HepG2 (cell line): Measurements from ENCODE around the gene TNRC18. TPM values are rescaled to one million over a fixed set of nuclear protein-coding genes. Genes with fewer than 3 reads are reported as not detected.

Source experiments
- AKAP8 ChIP-seq: sonication (generic); formaldehyde crosslinking; IDR thresholded peaks from 2 replicates; pipeline ENCODE4 v1.5.1; 2020; ENCODE audit warnings: mild to moderate bottlenecking, missing genetic modification reagents
- CEBPB ChIP-seq: IDR thresholded peaks from 2 replicates; pipeline ENCODE4 v1.6.1; 2011; ENCODE audit warnings: low read depth, low read length, improper control_type of control experiment, borderline replicate concordance
- NFKBIZ ChIP-seq: IDR thresholded peaks from 2 replicates; pipeline ENCODE4 v1.6.1; 2018; ENCODE audit warnings: missing genetic modification reagents, missing compliant biosample characterization
- NRL ChIP-seq: sonication (generic); formaldehyde crosslinking; IDR thresholded peaks from 2 replicates; pipeline ENCODE4 v1.5.0; 2020; ENCODE audit warnings: missing genetic modification reagents, mild to moderate bottlenecking, moderate library complexity, borderline replicate concordance
- REPIN1 ChIP-seq: sonication (generic); formaldehyde crosslinking; IDR thresholded peaks from 2 replicates; pipeline ENCODE4 v1.8.0; 2022; ENCODE audit warnings: missing genetic modification reagents, low read depth, mild to moderate bottlenecking, borderline replicate concordance
- SAFB2 ChIP-seq: sonication (generic); formaldehyde crosslinking; IDR thresholded peaks from 2 replicates; pipeline ENCODE4 v1.5.1; 2020; ENCODE audit warnings: missing genetic modification reagents, low read depth, mild to moderate bottlenecking, borderline replicate concordance
- SP2 ChIP-seq: sonication (generic); formaldehyde crosslinking; IDR thresholded peaks from 2 replicates; pipeline ENCODE4 v1.5.1; 2020; ENCODE audit warnings: mild to moderate bottlenecking, missing genetic modification reagents
- SRF ChIP-seq: IDR thresholded peaks from 2 replicates; pipeline ENCODE4 v1.6.1; 2011; ENCODE audit warnings: mild to moderate bottlenecking, low read depth, low read length, moderate library complexity
- TCF12 ChIP-seq, 2 experiments: fragments of 450-650 bp in 1 of 2; sonication (generic) in 1 of 2; formaldehyde crosslinking in 1 of 2; IDR thresholded peaks; 2 replicates each; pipeline versions ENCODE4 v1.6.1 to v1.8.0; 2017 to 2022; ENCODE audit warnings: antibody characterized with exemption in 1 of 2, mild to moderate bottlenecking in 1 of 2, missing genetic modification reagents in 1 of 2, moderate library complexity in 1 of 2
- TCF7 ChIP-seq: sonication (generic); IDR thresholded peaks from 2 replicates; pipeline ENCODE4 v1.6.1; 2016; ENCODE audit warnings: antibody characterized with exemption, low read depth
- TEAD2 ChIP-seq: sonication (generic); formaldehyde crosslinking; IDR thresholded peaks from 2 replicates; pipeline ENCODE4 v1.9.0; 2021; ENCODE audit warnings: missing genetic modification reagents
- THAP7 ChIP-seq: sonication (generic); formaldehyde crosslinking; IDR thresholded peaks from 2 replicates; pipeline ENCODE4 v1.8.1; 2023; ENCODE audit warnings: mild to moderate bottlenecking, missing genetic modification reagents
- TOE1 ChIP-seq: sonication (generic); formaldehyde crosslinking; IDR thresholded peaks from 2 replicates; pipeline ENCODE4 v1.4.0; 2020; ENCODE audit warnings: mild to moderate bottlenecking, missing genetic modification reagents
- ZC3H13 ChIP-seq: sonication (generic); formaldehyde crosslinking; IDR thresholded peaks from 2 replicates; pipeline ENCODE4 v1.8.1; 2023; ENCODE audit warnings: mild to moderate bottlenecking, missing genetic modification reagents, moderate library complexity
- ZFP36L2 ChIP-seq: sonication (generic); formaldehyde crosslinking; IDR thresholded peaks from 2 replicates; pipeline ENCODE4 v1.4.0; 2020; ENCODE audit warnings: missing genetic modification reagents
- ZNF670 ChIP-seq: sonication (generic); formaldehyde crosslinking; IDR thresholded peaks from 2 replicates; pipeline ENCODE4 v1.8.0; 2022; ENCODE audit warnings: mild to moderate bottlenecking, missing genetic modification reagents, borderline replicate concordance
- ZNF879 ChIP-seq: sonication (generic); formaldehyde crosslinking; IDR thresholded peaks from 2 replicates; pipeline ENCODE4 v1.8.1; 2023; ENCODE audit warnings: missing genetic modification reagents
- ZNF891 ChIP-seq: sonication (generic); formaldehyde crosslinking; IDR thresholded peaks from 2 replicates; pipeline ENCODE4 v1.5.0; 2020; ENCODE audit warnings: mild to moderate bottlenecking, missing genetic modification reagents
- polyA plus RNA-seq, 8 experiments: library from polyadenylated mRNA; depleted of rRNA in 3 of 8; stranded (reverse) in 7 of 8; unstranded in 1 of 8; fragments of >200 nt; fragmentation: Illumina TruSeq in 4 of 8; extraction: Trizol in 4 of 8; gene quantifications; 2 replicates each; pipeline versions ENCODE4 v1.2.1 to v1.2.3, GENCODE V29; 2011 to 2016; ENCODE audit warnings: low read depth in 4 of 8, missing spikeins in 1 of 8, mixed read lengths in 1 of 8; ENCODE audit not compliant: insufficient read depth in 1 of 8
- total RNA-seq, 5 experiments: library from RNA; depleted of rRNA; stranded (reverse); fragments of >200 nt; fragmentation: Illumina TruSeq; extraction: Trizol; gene quantifications; 2 replicates each; pipeline ENCODE4 v1.2.3, GENCODE V29; 2016; ENCODE audit warnings: low read depth in 1 of 5
- TF ChIP-seq, protein P1 (sequence below): sonication (generic); formaldehyde crosslinking; IDR thresholded peaks from 2 replicates; pipeline ENCODE4 v1.4.0; 2020; ENCODE audit warnings: missing genetic modification reagents
- TF ChIP-seq, protein P2 (sequence below): sonication (generic); formaldehyde crosslinking; IDR thresholded peaks from 2 replicates; pipeline ENCODE4 v1.8.0; 2022; ENCODE audit warnings: mild to moderate bottlenecking, missing genetic modification reagents, moderate library complexity
- TF ChIP-seq, protein P3 (sequence below): IDR thresholded peaks from 2 replicates; pipeline ENCODE4 v1.6.1; 2016; ENCODE audit warnings: low read depth

The TNRC18 gene
- total and polyA plus RNA-seq, 2 of the 13 experiments (the other 11 are each of a cell fraction or from before 2014, with no cell fraction given): 11.7 to 17.4 TPM

DNA sequence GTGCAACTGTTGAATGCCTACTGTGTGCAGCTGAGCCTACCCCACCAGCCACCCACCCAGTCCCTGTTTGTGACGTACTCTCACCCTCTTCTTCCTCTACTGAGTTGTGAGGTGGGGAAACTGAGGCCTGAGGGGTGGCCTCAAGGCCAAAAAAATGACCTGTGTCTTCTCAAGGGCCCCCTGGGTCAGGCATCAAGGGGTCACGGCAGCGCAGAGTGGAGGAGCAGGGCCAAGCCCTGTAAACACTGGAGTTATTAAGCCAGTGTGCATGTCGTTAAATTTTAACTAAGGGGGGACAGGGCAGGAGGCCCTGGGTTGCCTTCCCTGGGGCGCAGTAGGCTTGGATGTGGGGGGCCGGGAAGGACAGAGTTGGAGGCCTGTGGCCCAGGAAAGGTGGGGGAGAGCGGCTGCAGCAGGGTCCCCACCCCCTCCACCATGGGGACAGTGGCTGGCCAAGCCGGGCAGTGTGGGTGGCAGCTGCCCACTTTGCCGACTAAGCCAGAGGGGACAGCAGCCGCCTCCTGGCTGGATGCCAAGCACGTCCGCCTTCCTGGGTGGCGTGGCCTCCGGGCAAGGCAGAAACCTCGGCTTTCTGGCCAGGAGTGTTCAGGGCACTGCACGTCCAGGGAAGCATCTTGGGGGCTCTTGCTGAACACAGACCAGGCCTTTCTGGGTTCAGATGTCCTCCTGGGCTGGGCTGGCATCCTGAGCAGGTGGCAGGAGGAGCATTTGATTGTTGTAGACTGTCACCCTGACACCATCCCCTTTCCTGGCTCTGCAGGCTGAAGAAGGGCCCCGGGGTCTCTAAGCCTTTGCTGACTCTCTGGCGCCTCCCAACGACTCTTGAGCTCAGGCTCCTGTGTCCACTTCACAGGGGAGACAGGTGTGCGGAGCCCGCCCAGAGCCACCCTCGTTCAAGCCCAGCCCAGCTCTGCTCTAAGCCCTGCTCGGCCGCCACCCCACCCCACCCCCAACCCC is 139.0 kb downstream of the TNRC18 start (continued):
- TF ChIP-seq REPIN1 (CRISPR knock-in tag): no peak
- no peak for TF ChIP-seq CEBPB
- TF ChIP-seq TCF12 (IDR thresholded peaks at IDR 0.05): no peak
- 0 out of 2 replicates have a peak, but pooled peaks have one; percentile 67 for TF ChIP-seq TCF12 (CRISPR knock-in tag; IDR thresholded peaks at IDR 0.05)
- no peak for TF ChIP-seq ZNF879 (CRISPR knock-in tag)
- TF ChIP-seq ZFP36L2 (CRISPR knock-in tag): no peak
- TF ChIP-seq THAP7 (CRISPR knock-in tag): peak; percentile 31; the same call in 1 of the 2 replicates
- TF ChIP-seq, protein P1, sequence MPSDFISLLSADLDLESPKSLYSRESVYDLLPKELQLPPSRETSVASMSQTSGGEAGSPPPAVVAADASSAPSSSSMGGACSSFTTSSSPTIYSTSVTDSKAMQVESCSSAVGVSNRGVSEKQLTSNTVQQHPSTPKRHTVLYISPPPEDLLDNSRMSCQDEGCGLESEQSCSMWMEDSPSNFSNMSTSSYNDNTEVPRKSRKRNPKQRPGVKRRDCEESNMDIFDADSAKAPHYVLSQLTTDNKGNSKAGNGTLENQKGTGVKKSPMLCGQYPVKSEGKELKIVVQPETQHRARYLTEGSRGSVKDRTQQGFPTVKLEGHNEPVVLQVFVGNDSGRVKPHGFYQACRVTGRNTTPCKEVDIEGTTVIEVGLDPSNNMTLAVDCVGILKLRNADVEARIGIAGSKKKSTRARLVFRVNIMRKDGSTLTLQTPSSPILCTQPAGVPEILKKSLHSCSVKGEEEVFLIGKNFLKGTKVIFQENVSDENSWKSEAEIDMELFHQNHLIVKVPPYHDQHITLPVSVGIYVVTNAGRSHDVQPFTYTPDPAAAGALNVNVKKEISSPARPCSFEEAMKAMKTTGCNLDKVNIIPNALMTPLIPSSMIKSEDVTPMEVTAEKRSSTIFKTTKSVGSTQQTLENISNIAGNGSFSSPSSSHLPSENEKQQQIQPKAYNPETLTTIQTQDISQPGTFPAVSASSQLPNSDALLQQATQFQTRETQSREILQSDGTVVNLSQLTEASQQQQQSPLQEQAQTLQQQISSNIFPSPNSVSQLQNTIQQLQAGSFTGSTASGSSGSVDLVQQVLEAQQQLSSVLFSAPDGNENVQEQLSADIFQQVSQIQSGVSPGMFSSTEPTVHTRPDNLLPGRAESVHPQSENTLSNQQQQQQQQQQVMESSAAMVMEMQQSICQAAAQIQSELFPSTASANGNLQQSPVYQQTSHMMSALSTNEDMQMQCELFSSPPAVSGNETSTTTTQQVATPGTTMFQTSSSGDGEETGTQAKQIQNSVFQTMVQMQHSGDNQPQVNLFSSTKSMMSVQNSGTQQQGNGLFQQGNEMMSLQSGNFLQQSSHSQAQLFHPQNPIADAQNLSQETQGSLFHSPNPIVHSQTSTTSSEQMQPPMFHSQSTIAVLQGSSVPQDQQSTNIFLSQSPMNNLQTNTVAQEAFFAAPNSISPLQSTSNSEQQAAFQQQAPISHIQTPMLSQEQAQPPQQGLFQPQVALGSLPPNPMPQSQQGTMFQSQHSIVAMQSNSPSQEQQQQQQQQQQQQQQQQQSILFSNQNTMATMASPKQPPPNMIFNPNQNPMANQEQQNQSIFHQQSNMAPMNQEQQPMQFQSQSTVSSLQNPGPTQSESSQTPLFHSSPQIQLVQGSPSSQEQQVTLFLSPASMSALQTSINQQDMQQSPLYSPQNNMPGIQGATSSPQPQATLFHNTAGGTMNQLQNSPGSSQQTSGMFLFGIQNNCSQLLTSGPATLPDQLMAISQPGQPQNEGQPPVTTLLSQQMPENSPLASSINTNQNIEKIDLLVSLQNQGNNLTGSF (CRISPR knock-in tag): no peak
- TF ChIP-seq SRF: no peak
- peak; percentile 94 for TF ChIP-seq AKAP8 (CRISPR knock-in tag)
- no peak for TF ChIP-seq NRL (CRISPR knock-in tag)
- 0 out of 2 replicates have a peak, but pooled peaks have one; percentile 37 for TF ChIP-seq SAFB2 (CRISPR knock-in tag)
- TF ChIP-seq ZNF891 (CRISPR knock-in tag): peak; percentile 49; the same call in 1 of the 2 replicates
- no peak for TF ChIP-seq TOE1
- TF ChIP-seq SP2 (CRISPR knock-in tag): no peak
- no peak for TF ChIP-seq ZC3H13 (CRISPR knock-in tag)
- TF ChIP-seq ZNF670: peak; percentile 63; the same call in 1 of the 2 replicates
- 0 out of 2 replicates have a peak, but pooled peaks have one; percentile 42 for TF ChIP-seq NFKBIZ (CRISPR knock-in tag)
- TF ChIP-seq, protein P2, sequence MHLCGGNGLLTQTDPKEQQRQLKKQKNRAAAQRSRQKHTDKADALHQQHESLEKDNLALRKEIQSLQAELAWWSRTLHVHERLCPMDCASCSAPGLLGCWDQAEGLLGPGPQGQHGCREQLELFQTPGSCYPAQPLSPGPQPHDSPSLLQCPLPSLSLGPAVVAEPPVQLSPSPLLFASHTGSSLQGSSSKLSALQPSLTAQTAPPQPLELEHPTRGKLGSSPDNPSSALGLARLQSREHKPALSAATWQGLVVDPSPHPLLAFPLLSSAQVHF: no peak
- TF ChIP-seq, protein P3, sequence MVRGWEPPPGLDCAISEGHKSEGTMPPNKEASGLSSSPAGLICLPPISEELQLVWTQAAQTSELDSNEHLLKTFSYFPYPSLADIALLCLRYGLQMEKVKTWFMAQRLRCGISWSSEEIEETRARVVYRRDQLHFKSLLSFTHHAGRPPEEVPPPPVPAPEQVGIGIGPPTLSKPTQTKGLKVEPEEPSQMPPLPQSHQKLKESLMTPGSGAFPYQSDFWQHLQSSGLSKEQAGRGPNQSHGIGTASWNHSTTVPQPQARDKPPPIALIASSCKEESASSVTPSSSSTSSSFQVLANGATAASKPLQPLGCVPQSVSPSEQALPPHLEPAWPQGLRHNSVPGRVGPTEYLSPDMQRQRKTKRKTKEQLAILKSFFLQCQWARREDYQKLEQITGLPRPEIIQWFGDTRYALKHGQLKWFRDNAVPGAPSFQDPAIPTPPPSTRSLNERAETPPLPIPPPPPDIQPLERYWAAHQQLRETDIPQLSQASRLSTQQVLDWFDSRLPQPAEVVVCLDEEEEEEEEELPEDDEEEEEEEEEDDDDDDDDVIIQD (CRISPR knock-in tag): no peak
- TF ChIP-seq TEAD2 (CRISPR knock-in tag): no peak
- TF ChIP-seq TCF7: peak; percentile 70
